ENCODE data around the gene BTAF1.

GRCh38 chr10:92062273-92062672 is 138.7 kb downstream of the BTAF1 start:
- TF ChIP-seq, protein P1, sequence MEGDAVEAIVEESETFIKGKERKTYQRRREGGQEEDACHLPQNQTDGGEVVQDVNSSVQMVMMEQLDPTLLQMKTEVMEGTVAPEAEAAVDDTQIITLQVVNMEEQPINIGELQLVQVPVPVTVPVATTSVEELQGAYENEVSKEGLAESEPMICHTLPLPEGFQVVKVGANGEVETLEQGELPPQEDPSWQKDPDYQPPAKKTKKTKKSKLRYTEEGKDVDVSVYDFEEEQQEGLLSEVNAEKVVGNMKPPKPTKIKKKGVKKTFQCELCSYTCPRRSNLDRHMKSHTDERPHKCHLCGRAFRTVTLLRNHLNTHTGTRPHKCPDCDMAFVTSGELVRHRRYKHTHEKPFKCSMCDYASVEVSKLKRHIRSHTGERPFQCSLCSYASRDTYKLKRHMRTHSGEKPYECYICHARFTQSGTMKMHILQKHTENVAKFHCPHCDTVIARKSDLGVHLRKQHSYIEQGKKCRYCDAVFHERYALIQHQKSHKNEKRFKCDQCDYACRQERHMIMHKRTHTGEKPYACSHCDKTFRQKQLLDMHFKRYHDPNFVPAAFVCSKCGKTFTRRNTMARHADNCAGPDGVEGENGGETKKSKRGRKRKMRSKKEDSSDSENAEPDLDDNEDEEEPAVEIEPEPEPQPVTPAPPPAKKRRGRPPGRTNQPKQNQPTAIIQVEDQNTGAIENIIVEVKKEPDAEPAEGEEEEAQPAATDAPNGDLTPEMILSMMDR (IDR thresholded peaks at IDR 0.05) = no peak
- TF ChIP-seq POLR2A (IDR thresholded peaks at IDR 0.05) = no peak
- TF ChIP-seq EP300 (IDR thresholded peaks at IDR 0.05) = no peak
